ENCODE results near the gene NMNAT3.

- TF ChIP-seq CTCF (conservative IDR thresholded peaks at IDR 0.05; ENCODE audit: low read depth, low read length), result no peak
- no peak for TF ChIP-seq EZH2phosphoT487 (IDR thresholded peaks at IDR 0.05; ENCODE audit: borderline replicate concordance, low read length)
Measured at GRCh38 chr3:139668332-139668731, 9.4 kb downstream of the NMNAT3 start.
